HEK293T (cell line): Measurements from ENCODE around the gene DSCAM.

ENCODE experiments used
- BHLHE40 ChIP-seq: fragments of 450-650 bp; IDR thresholded peaks from 2 replicates; pipeline ENCODE4 v1.6.1; 2016; ENCODE audit warnings: mild to moderate bottlenecking, moderate library complexity, borderline replicate concordance
- FOXA1 ChIP-seq: fragments of 450-650 bp; IDR thresholded peaks from 2 replicates; pipeline ENCODE4 v1.6.1; 2016; ENCODE audit warnings: mild to moderate bottlenecking
- FOXM1 ChIP-seq: fragments of 450-650 bp; IDR thresholded peaks from 2 replicates; pipeline ENCODE4 v1.6.1; 2017; ENCODE audit warnings: mild to moderate bottlenecking, borderline replicate concordance
- NFRKB ChIP-seq: fragments of 450-650 bp; IDR thresholded peaks from 2 replicates; pipeline ENCODE4 v1.6.1; 2016; ENCODE audit warnings: mild to moderate bottlenecking, moderate library complexity
- SUZ12 ChIP-seq: fragments of 450-650 bp; IDR thresholded peaks from 2 replicates; pipeline ENCODE4 v1.6.1; 2016; ENCODE audit warnings: mild to moderate bottlenecking

- TF ChIP-seq BHLHE40 = no peak
- no peak for TF ChIP-seq SUZ12
- no peak for TF ChIP-seq NFRKB
- TF ChIP-seq FOXA1 = no peak
- TF ChIP-seq FOXM1 = no peak
These were observed 799.7 kb downstream of the DSCAM start for GRCh38 chr21:40047211-40047610.
